Left ventricle myocardium inferior (tissue), 1 donor: ENCODE measurements around the gene LSM14B. TPM values are rescaled to one million over a fixed set of nuclear protein-coding genes. Genes with fewer than 3 reads are reported as not detected.

ENCODE experiments used
- DNase-seq: peaks from one replicate; pipeline ENCODE4 v3.0.0-alpha.2; 2020
- H3K27ac ChIP-seq: fragments of 200-600 bp; replicated peaks from 2 replicates; pipeline ENCODE4 v1.8.0; 2021
- H3K27me3 ChIP-seq: fragments of 200-600 bp; 2 replicates; pipeline ENCODE4 v1.8.0; 2021; ENCODE audit warnings: low read depth
- H3K36me3 ChIP-seq: fragments of 200-600 bp; 2 replicates; pipeline ENCODE4 v1.8.0; 2021
- H3K4me1 ChIP-seq: fragments of 200-600 bp; 2 replicates; pipeline ENCODE4 v1.8.0; 2021
- H3K4me3 ChIP-seq: fragments of 200-600 bp; 2 replicates; pipeline ENCODE4 v1.8.0; 2021; ENCODE audit warnings: mild to moderate bottlenecking, moderate library complexity
- H3K9me3 ChIP-seq: fragments of 200-600 bp; replicated peaks from 2 replicates; pipeline ENCODE4 v1.8.0; 2021
- intact Hi-C: fragments of 100-400 bp; cut with micrococcal nuclease; formaldehyde crosslinking; loops from one replicate; pipeline ENCODE4 v1.11.0; 2022
- total RNA-seq: library from RNA; stranded (reverse); fragmentation: NEBNext Ultra II Directional; extraction: Animal tissue kit (Norgen Biotek cat#: 25700); gene quantifications from one replicate; pipeline ENCODE4 v1.2.1, GENCODE V29; 2021
- TF ChIP-seq, protein P1 (sequence below): fragments of 200-600 bp; IDR thresholded peaks from 2 replicates; pipeline ENCODE4 v1.8.0; 2021; ENCODE audit warnings: antibody characterized with exemption, mild to moderate bottlenecking, borderline replicate concordance
- donor health status: DM: no; HTN: yes; CAD: no; lungs with severe emphysema.

The LSM14B gene
- total RNA-seq, 1 donor from 2014 or later = 51.6 TPM

DNA sequence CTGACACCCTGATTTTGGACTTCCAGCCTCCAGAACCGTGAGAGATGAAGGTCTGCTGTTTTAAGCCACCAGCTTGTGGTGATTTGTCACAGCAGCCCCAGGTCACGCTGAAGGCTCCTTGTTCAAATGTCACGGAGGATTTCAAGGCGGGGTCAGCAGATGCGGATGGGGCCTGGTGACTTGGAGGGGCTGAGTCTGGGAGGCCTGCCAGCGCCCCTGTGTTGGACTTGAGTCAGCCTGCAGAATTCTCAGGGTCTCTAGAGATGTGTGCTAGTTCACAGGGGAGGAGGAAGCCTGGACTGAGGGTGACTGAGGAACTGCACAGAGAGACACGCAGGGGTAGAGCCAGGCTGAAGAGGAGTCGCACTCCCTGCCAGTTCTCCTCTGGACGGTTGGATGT lies 37.1 kb upstream of the LSM14B start:
- TF ChIP-seq, protein P1, sequence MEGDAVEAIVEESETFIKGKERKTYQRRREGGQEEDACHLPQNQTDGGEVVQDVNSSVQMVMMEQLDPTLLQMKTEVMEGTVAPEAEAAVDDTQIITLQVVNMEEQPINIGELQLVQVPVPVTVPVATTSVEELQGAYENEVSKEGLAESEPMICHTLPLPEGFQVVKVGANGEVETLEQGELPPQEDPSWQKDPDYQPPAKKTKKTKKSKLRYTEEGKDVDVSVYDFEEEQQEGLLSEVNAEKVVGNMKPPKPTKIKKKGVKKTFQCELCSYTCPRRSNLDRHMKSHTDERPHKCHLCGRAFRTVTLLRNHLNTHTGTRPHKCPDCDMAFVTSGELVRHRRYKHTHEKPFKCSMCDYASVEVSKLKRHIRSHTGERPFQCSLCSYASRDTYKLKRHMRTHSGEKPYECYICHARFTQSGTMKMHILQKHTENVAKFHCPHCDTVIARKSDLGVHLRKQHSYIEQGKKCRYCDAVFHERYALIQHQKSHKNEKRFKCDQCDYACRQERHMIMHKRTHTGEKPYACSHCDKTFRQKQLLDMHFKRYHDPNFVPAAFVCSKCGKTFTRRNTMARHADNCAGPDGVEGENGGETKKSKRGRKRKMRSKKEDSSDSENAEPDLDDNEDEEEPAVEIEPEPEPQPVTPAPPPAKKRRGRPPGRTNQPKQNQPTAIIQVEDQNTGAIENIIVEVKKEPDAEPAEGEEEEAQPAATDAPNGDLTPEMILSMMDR = no peak

DNA sequence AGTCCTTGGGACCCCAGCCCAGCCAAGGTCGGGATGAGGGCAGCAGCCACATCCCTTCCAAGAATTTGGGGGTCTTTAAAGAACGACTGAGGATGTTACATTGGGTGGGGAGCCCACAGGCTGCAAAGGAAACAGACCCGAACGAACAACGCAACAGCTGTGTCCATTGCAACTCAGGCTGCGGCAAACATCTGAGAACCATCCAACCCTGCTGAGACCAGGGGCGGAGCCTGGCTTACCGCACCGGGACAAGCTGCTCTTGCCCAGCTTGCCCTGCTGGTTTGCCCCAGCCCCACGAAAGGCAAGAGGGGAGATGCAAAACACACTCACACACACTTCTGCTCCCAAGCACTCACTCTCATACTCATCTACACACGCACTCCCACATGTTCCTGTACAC lies 35.0 kb upstream of the LSM14B start:
- TF ChIP-seq, protein P1 = no peak
- Histone ChIP-seq H3K4me1 (no peaks in the 10 kb centered on the region), H3K36me3 (no peaks in the 10 kb centered on the region), H3K4me3 (no peak overlapping the region), H3K27ac (no peak overlapping the region), H3K27me3 (peaks cover 34% of the 10 kb centered on the region), H3K9me3 (no peaks in the 10 kb centered on the region)
- intact Hi-C loops = no loop called here
- DNase-seq = no peak

More for the DNA sequence above, 37.1 kb upstream of the LSM14B start:
- Histone ChIP-seq H3K9me3 (no peaks in the 10 kb centered on the region), H3K36me3 (no peaks in the 10 kb centered on the region), H3K4me3 (no peak overlapping the region), H3K27ac (no peak overlapping the region), H3K4me1 (no peaks in the 10 kb centered on the region), H3K27me3 (peaks cover 21% of the 10 kb centered on the region)
- DNase-seq = no peak
- intact Hi-C loops = no loop called here

DNA sequence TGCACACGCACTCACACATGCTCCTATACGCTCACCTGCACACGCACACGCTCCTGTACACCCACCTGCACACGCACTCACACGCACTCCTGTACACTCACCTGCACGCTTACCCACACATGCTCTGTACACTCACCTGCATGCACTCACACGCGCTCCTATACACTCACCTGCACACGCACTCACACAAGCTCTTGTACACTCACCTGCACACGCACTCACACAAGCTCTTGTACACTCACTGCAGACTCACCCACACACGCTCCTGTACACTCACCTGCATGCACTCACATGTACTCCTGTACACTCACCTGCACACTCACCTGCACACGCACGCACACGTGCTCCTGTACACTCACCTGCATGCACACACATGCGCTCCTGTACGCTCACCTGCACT lies 34.6 kb upstream of the LSM14B start:
- no peak for DNase-seq
- peaks cover 34% of the 10 kb centered on the region for H3K27me3 ChIP-seq

DNA sequence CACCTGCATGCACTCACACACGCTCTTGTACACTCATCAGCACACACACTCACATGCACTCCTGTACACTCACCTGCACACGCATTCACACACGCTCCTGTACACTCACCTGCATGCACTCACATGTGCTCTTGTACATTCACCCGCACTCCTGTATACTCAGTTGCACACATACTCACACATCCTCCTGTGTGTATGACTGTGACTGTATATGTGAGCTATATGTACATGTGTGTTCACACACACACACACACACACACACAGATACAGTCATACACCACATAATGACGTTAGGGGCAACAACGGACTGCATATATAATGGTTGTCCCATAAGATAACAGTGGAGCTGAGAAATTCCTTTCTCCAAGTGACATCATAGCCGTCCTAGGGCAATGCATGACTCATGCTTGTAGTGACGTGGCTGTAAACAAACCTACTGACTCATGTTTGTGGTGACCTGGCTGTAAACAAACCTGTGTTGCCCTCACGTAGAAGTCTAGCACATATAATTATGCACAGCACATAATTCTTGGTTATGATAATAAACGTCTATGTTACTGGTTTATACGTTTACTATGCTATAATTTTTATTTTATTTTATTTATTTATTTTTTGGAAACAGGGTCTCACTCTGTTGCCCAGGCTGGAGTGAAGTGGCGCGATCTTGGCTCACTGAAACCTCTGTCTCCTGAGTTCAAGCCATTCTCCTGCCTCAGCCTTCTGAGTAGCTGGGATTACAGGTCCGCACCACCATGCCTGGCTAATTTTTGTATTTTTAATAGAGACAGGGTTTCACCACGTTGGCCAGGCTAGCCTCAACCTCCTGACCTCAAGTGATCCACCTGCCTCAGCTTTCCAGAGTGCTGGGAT lies 33.8 kb upstream of the LSM14B start:
- TF ChIP-seq, protein P1 = no peak
- no peak for DNase-seq
- Histone ChIP-seq H3K36me3 (no peaks in the 10 kb centered on the region), H3K4me1 (no peaks in the 10 kb centered on the region), H3K4me3 (no peak overlapping the region), H3K27me3 (peaks cover 34% of the 10 kb centered on the region), H3K9me3 (no peaks in the 10 kb centered on the region), H3K27ac (no peak overlapping the region)
- intact Hi-C loops = no loop called here

More for the DNA sequence above, 34.6 kb upstream of the LSM14B start:
- intact Hi-C loops = no loop called here
- Histone ChIP-seq H3K4me1 (no peaks in the 10 kb centered on the region), H3K36me3 (no peaks in the 10 kb centered on the region), H3K27ac (no peak overlapping the region), H3K9me3 (no peaks in the 10 kb centered on the region), H3K4me3 (no peak overlapping the region)
- TF ChIP-seq, protein P1 = no peak

DNA sequence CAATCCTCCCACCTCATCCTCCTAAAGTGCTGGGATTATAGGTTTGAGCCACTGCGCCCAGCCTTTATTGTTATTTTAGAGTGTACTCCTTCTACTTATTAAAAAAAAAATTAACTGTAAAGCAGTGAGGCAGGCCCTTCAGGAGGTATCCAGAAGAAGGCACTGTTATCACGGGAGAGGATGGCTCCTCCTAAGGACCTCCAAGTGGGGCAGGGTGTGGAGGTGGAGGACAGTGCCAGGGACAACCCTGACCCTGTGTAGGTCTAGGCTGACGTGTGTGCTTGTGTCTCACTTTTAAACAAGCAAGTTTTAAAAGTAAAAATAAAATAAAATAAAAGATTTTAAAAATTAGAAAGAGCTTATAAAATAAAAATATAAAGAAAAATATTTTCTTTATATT lies 32.9 kb upstream of the LSM14B start:
- Histone ChIP-seq H3K4me3 (no peak overlapping the region), H3K9me3 (no peaks in the 10 kb centered on the region), H3K27ac (no peak overlapping the region), H3K4me1 (no peaks in the 10 kb centered on the region), H3K36me3 (no peaks in the 10 kb centered on the region), H3K27me3 (peaks cover 34% of the 10 kb centered on the region)
- no peak for DNase-seq
- intact Hi-C loops = no loop called here
- TF ChIP-seq, protein P1 = no peak
